ENCODE measurements around the gene NRG2. TPM values are rescaled to one million over a fixed set of nuclear protein-coding genes. Genes with fewer than 3 reads are reported as not detected.

NRG2 gene
- total RNA-seq, 6 experiments from 2014 or later, result 0.07 to 0.77 (median 0.14) TPM; not detected in 1

- no peak for DNase-seq
- intact Hi-C loops (cut with DNase I), result no loop called here
- Histone ChIP-seq H3K4me1 (no peaks in the 10 kb centered on the region), H3K27me3 (no peaks in the 10 kb centered on the region), H3K9me3 (no peaks in the 10 kb centered on the region), H3K27ac (no peak overlapping the region), H3K36me3 (no peaks in the 10 kb centered on the region), H3K4me3 (no peak overlapping the region)
- ATAC-seq, result no peak
- 37% methylated on average over 2 of the region's 2 CpGs for WGBS (ENCODE audit: insufficient coverage, low coverage, low lambda C conversion rate, missing lambda C conversion rate)
- TF ChIP-seq, protein P1, sequence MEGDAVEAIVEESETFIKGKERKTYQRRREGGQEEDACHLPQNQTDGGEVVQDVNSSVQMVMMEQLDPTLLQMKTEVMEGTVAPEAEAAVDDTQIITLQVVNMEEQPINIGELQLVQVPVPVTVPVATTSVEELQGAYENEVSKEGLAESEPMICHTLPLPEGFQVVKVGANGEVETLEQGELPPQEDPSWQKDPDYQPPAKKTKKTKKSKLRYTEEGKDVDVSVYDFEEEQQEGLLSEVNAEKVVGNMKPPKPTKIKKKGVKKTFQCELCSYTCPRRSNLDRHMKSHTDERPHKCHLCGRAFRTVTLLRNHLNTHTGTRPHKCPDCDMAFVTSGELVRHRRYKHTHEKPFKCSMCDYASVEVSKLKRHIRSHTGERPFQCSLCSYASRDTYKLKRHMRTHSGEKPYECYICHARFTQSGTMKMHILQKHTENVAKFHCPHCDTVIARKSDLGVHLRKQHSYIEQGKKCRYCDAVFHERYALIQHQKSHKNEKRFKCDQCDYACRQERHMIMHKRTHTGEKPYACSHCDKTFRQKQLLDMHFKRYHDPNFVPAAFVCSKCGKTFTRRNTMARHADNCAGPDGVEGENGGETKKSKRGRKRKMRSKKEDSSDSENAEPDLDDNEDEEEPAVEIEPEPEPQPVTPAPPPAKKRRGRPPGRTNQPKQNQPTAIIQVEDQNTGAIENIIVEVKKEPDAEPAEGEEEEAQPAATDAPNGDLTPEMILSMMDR (IDR thresholded peaks at IDR 0.05), result no peak
- no peak for TF ChIP-seq POLR2A (IDR thresholded peaks at IDR 0.05)
Observed at GRCh38 chr5:139979943-139980342, 63.2 kb downstream of the NRG2 start.

DNA sequence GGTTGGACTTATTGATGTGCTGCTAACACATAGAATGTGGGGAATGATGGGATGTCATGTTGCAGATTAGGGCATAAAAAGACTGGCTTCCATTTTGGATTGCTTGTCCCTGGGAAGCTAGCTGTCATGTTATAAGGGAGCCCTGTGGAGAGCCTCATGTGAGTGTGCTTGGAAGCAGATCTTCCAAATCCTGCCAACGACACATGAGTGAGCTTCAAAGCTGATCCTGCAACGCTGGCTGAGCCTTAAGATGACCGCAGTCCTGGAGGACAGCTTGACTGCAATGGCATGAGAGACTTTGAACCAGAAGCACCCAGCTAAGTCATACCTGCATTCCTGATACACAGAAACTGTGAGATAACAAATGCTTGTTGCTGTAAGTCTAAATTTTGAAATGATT lies 63.6 kb downstream of the NRG2 start:
- intact Hi-C loops (cut with DNase I), result no loop called here
- Histone ChIP-seq H3K27ac (no peak overlapping the region), H3K4me3 (no peak overlapping the region), H3K4me1 (no peaks in the 10 kb centered on the region), H3K9me3 (no peaks in the 10 kb centered on the region), H3K36me3 (no peaks in the 10 kb centered on the region), H3K27me3 (no peaks in the 10 kb centered on the region)
- DNase-seq (no peak), ATAC-seq (no peak)
- TF ChIP-seq, protein P1 (IDR thresholded peaks at IDR 0.05), result no peak
- TF ChIP-seq POLR2A (IDR thresholded peaks at IDR 0.05), result no peak
- WGBS (ENCODE audit: insufficient coverage, low coverage, low lambda C conversion rate, missing lambda C conversion rate), result 53% methylated on average over 3 of the region's 3 CpGs

DNA sequence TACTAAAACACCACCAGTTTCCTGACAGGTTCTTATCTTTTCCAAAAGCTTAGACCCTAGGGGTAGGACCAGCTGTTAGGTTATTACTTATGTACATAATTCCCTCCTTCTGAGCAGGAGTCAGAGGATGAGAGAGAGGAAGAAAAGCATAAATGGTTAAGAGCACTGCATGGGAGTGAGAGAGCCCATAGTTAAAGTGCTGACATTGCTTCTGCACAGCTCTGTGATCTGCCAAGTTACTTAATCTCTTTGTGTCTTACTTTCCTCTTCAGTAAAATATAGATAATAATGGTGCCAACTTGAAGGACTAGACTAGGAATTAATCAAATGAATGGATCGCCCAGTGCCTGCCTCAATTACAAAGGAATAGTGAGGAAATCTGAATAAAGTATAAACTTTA lies 66.4 kb downstream of the NRG2 start:
- Histone ChIP-seq H3K4me1 (no peaks in the 10 kb centered on the region), H3K4me3 (no peak overlapping the region), H3K27ac (no peak overlapping the region), H3K9me3 (no peaks in the 10 kb centered on the region), H3K27me3 (no peaks in the 10 kb centered on the region), H3K36me3 (no peaks in the 10 kb centered on the region)
- intact Hi-C loops (cut with DNase I), result no loop called here
- no peak for ATAC-seq
- WGBS (ENCODE audit: insufficient coverage, low coverage, low lambda C conversion rate, missing lambda C conversion rate), result 50% methylated on average over 1 of the region's 1 CpG
- TF ChIP-seq, protein P1 (IDR thresholded peaks at IDR 0.05), result no peak
- no peak for TF ChIP-seq POLR2A (IDR thresholded peaks at IDR 0.05)
- DNase-seq, result no peak

GRCh38 chr5:139975942-139976341 lies 67.2 kb downstream of the NRG2 start:
- Histone ChIP-seq H3K36me3 (no peaks in the 10 kb centered on the region), H3K4me1 (no peaks in the 10 kb centered on the region), H3K4me3 (no peak overlapping the region), H3K9me3 (no peaks in the 10 kb centered on the region), H3K27ac (no peak overlapping the region), H3K27me3 (no peaks in the 10 kb centered on the region)
- TF ChIP-seq, protein P1 (IDR thresholded peaks at IDR 0.05), result no peak
- no peak for TF ChIP-seq POLR2A (IDR thresholded peaks at IDR 0.05)
- intact Hi-C loops (cut with DNase I), result no loop called here
- ATAC-seq (no peak), DNase-seq (no peak)
- 50% methylated on average over 1 of the region's 1 CpG for WGBS (ENCODE audit: insufficient coverage, low coverage, low lambda C conversion rate, missing lambda C conversion rate)

- TF ChIP-seq, protein P1 (IDR thresholded peaks at IDR 0.05), result no peak
- no peak for TF ChIP-seq POLR2A (IDR thresholded peaks at IDR 0.05)
- intact Hi-C loops (cut with DNase I), result no loop called here
- no CpG with 5 or more reads among the region's 3 CpGs for WGBS (ENCODE audit: insufficient coverage, low coverage, low lambda C conversion rate, missing lambda C conversion rate)
Observed at GRCh38 chr5:139975306-139975705, 67.8 kb downstream of the NRG2 start.

More at GRCh38 chr5:139975306-139975705, 67.8 kb downstream of the NRG2 start:
- ATAC-seq (peak in 1 of 4 donors; percentile 33), DNase-seq (no peak)
- Histone ChIP-seq H3K4me3 (no peak overlapping the region), H3K36me3 (no peaks in the 10 kb centered on the region), H3K4me1 (no peaks in the 10 kb centered on the region), H3K27ac (no peak overlapping the region), H3K27me3 (no peaks in the 10 kb centered on the region), H3K9me3 (no peaks in the 10 kb centered on the region)
